HFFc6 (cell line): ENCODE measurements around the gene RFX1. TPM values are rescaled to one million over a fixed set of nuclear protein-coding genes. Genes with fewer than 3 reads are reported as not detected.
A peak's percentile ranks its signal among the peaks of the same experiment; 100 is the strongest.

ENCODE experiments used
- DNase-seq: peaks from one replicate; pipeline ENCODE4 v3.0.0-alpha.2; 2018
- H3K27ac Mint-ChIP-seq: 2 replicates; pipeline ENCODE4 v1.8.0; 2020; ENCODE audit warnings: mild to moderate bottlenecking, mixed read lengths
- H3K27me3 Mint-ChIP-seq: 2 replicates; pipeline ENCODE4 v1.8.0; 2021; ENCODE audit warnings: mild to moderate bottlenecking, moderate library complexity, mixed read lengths; ENCODE audit not compliant: insufficient read depth
- H3K36me3 Mint-ChIP-seq: 2 replicates; pipeline ENCODE4 v1.8.0; 2021; ENCODE audit warnings: low read depth, mixed read lengths
- H3K4me1 Mint-ChIP-seq: 2 replicates; pipeline ENCODE4 v1.8.0; 2020; ENCODE audit warnings: low read depth, mixed read lengths
- H3K4me3 Mint-ChIP-seq: 2 replicates; pipeline ENCODE4 v1.8.0; 2020; ENCODE audit warnings: mild to moderate bottlenecking, moderate library complexity, mixed read lengths
- H3K9me3 Mint-ChIP-seq: 2 replicates; pipeline ENCODE4 v1.8.0; 2020; ENCODE audit warnings: mild to moderate bottlenecking, mixed read lengths
- total RNA-seq, 6 experiments: library from RNA; stranded (reverse); fragmentation: NEBNext Ultra II Directional; extraction: Animal tissue kit (Norgen Biotek cat#: 25700); gene quantifications; 2 replicates in 1 of 6; 3 replicates in 5 of 6; pipeline ENCODE4 v1.2.3, GENCODE V29; 2021
- TF ChIP-seq, protein P1 (sequence below): fragments of 200-600 bp; sonication (generic); IDR thresholded peaks from 2 replicates; pipeline ENCODE4 v1.5.0; 2021; ENCODE audit warnings: antibody characterized with exemption, mild to moderate bottlenecking

The RFX1 gene
- total RNA-seq, 6 experiments from 2014 or later: 11.6 to 13.0 (median 12.2) TPM

DNA sequence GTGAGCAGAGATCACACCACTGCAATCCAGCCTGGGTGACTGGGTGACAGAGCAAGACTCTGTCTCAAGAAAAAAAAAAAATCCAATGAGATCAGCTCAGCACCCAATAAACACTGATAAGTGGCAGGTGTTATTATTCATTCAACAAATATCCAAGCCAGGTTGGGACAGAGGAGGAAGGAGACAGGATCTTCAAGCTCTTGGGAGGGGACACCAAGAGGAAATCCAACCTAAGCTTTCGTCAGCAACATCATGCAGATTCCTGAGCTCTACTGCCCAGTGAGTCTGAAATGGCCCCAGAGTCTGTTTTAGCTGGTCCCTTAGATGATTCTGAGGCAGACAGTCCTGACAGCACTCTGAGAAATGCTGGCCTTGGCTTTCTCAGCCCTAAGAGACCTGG, 7.7 kb downstream of the RFX1 start:
- H3K4me1 Mint-ChIP-seq: no peaks in the 10 kb centered on the region; the same call in 1 of the 2 replicates

DNA sequence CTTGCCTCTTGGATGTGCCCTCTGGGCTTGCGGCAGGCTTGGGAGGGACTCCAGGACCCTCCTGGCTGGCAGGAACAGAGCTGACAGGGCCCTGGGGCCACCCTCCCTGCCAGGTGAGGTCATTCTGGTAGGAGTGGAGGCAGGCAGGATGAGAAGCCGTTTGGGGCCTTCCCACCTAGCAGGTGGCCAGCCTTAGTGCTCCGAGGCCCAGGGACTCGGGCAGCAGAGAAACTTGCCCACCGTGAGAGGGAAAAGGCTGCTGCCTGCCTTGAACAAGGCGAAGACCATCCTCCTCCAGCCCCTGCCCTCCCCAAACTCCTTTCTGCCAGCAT, 8.5 kb downstream of the RFX1 start:
- Mint-ChIP-seq H3K27me3 (no peaks in the 10 kb centered on the region), H3K4me1 (no peaks in the 10 kb centered on the region; the same call in 1 of the 2 replicates), H3K27ac (no peak overlapping the region), H3K4me3 (no peak overlapping the region), H3K9me3 (peaks cover 11% of the 10 kb centered on the region), H3K36me3 (peaks cover 10% of the 10 kb centered on the region)
- TF ChIP-seq, protein P1, sequence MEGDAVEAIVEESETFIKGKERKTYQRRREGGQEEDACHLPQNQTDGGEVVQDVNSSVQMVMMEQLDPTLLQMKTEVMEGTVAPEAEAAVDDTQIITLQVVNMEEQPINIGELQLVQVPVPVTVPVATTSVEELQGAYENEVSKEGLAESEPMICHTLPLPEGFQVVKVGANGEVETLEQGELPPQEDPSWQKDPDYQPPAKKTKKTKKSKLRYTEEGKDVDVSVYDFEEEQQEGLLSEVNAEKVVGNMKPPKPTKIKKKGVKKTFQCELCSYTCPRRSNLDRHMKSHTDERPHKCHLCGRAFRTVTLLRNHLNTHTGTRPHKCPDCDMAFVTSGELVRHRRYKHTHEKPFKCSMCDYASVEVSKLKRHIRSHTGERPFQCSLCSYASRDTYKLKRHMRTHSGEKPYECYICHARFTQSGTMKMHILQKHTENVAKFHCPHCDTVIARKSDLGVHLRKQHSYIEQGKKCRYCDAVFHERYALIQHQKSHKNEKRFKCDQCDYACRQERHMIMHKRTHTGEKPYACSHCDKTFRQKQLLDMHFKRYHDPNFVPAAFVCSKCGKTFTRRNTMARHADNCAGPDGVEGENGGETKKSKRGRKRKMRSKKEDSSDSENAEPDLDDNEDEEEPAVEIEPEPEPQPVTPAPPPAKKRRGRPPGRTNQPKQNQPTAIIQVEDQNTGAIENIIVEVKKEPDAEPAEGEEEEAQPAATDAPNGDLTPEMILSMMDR: no peak
- DNase-seq: no peak

More for the DNA sequence above, 7.7 kb downstream of the RFX1 start:
- Mint-ChIP-seq H3K27me3 (no peaks in the 10 kb centered on the region), H3K9me3 (peaks cover 11% of the 10 kb centered on the region), H3K27ac (no peak overlapping the region), H3K4me3 (no peak overlapping the region), H3K36me3 (peaks cover 10% of the 10 kb centered on the region)
- TF ChIP-seq, protein P1: no peak
- DNase-seq: no peak

DNA sequence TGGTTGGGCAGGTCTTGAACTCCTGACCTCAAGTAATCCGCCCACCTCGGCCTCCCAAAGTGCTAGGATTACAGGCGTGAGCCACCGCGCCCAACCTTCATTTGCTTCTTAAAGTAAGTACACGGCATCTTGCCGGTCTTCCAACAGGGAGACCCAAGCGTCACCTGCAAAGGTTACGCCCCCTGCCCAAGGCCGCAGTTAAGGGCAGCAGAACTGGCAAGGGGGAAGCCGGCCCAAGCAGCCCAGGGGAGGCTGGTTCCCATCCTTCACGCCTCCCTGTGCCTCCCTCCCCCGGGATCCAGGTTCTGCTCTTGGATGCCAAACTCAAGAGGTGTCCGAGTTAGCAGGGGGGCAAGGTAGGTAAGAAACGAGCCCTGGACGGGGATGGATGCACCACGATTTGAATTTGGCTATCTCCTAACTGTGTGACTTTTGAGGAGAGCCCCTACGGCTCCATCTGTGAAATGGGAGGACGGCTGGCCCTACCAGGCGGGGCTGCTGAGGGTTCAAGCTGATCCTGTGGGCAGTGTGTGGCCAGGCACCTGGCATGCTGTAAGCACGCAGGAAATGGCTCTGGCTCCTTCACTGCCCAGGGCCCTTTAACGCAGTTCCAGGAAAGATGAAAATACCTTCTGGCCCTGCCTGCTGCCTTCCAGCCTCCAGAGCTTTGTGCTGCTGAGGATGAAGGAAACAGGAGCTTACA, 9.0 kb downstream of the RFX1 start:
- H3K36me3 Mint-ChIP-seq: peaks cover 10% of the 10 kb centered on the region
- no peak overlapping the region for H3K4me3 Mint-ChIP-seq
- TF ChIP-seq, protein P1: no peak
- H3K9me3 Mint-ChIP-seq: peaks cover 11% of the 10 kb centered on the region
- no peaks in the 10 kb centered on the region; the same call in 1 of the 2 replicates for H3K4me1 Mint-ChIP-seq
- no peak overlapping the region for H3K27ac Mint-ChIP-seq
- DNase-seq: no peak
- no peaks in the 10 kb centered on the region; the same call in 1 of the 2 replicates for H3K27me3 Mint-ChIP-seq

DNA sequence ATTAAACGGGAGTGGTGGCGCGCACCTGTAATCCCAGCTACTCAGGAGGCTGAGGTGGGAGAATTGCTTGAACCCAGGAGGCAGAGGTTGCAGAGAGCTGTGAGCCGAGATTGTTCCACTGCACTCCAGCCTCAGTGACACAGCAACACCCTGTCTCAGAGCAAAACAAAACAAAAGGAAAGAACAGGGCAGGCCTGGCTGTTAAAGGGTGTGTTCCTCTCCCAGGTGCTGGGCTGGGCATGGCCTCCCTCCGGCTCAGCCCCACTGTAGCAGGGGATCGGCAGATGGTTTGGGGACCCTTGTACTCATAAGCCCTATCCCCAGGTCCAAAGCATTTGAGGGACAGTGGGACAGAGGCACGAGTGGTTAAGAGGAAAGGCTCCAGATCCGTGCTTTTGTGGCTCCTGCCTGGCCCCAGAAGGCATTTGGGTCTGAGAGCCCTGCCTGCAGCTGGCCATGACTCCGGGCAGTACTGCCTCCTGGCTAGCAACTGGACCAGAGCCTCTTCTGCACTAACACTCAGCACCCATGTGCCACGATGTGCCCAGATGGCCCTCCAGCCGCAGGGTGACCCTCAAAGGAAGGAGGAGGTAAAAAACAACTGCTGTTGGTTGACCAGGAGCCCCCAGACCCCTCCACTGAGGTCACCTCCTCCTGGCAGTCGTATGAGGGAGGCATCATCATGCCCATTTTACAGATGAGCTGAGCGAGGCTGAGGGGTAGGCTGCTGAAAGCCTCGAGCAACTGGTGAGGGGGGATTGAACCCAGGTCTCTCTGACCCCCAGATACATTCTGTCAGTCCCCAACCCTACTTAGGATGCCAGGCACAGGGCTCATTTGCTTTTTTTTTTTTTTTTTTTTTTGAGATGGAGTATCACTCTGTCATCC, 10.0 kb downstream of the RFX1 start:
- Mint-ChIP-seq H3K27me3 (no peaks in the 10 kb centered on the region; the same call in 1 of the 2 replicates), H3K4me1 (no peaks in the 10 kb centered on the region; the same call in 1 of the 2 replicates), H3K36me3 (peaks cover 10% of the 10 kb centered on the region), H3K9me3 (peaks cover 11% of the 10 kb centered on the region), H3K4me3 (no peak overlapping the region), H3K27ac (no peak overlapping the region)
- TF ChIP-seq, protein P1: no peak
- no peak for DNase-seq

DNA sequence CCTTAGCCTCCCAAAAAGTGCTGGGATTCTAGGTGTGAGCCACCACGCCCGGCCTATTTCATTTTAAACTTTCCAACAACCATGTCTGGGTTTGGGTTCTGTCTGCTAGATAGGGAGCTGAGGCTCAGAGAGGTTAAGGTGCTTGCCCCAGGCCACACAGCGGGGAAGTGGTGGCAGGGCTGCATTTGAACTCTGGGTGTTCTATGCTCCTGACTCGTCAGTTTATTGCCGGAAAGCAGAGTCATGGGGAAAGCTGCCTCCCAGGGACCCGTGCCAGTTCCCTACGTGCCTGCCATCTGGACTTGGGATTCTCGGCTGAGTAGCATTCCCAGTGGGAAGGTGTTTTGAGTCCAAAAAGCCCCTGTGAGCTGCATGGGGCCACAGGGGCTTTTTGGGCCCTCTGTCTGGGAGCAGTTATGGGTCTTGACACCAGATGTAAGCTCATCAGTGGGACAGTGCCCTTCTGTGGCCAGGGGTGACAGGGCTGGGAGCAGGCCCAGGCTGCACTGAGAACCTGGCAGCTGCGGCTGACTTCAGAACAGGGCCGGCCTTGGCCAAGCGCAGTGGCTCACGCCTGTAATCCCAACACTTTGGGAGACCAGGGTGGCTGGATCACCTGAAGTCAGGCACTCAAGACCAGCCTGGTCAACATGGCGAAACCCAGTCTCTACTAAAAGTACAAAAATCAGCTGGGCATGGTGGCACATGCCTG, 10.9 kb downstream of the RFX1 start:
- peak; percentile 33 for DNase-seq
- TF ChIP-seq, protein P1: no peak
- Mint-ChIP-seq H3K27ac (peak overlapping the region; percentile 55; the same call in 1 of the 2 replicates), H3K4me3 (no peak overlapping the region), H3K4me1 (no peaks in the 10 kb centered on the region; the same call in 1 of the 2 replicates), H3K27me3 (peaks cover 1% of the 10 kb centered on the region), H3K9me3 (peaks cover 11% of the 10 kb centered on the region), H3K36me3 (peaks cover 10% of the 10 kb centered on the region)
